Right renal pelvis (tissue), 4 donors: Measurements from ENCODE around the gene FBXW8. TPM values are rescaled to one million over a fixed set of nuclear protein-coding genes. Genes with fewer than 3 reads are reported as not detected.

ENCODE experiments used
- DNase-seq, 4 donors: peaks; one replicate each; pipeline ENCODE4 v3.0.0-alpha.2; 2013; ENCODE audit warnings: low read depth in 4 of 4, low spot score in 3 of 4, missing footprints in 1 of 4
- polyA plus RNA-seq, 4 donors: library from polyadenylated mRNA; unstranded; fragments of 120-200 nt; gene quantifications; one replicate each; pipeline ENCODE4 v1.2.1, GENCODE V29; 2013; ENCODE audit not compliant: insufficient read length in 4 of 4

The FBXW8 gene
- polyA plus RNA-seq, 4 donors: 22.1 to 25.6 (median 23.7) TPM

- no peak for DNase-seq
These were observed 80.5 kb downstream of the FBXW8 start for GRCh38 chr12:116990971-116991966.

- no peak for DNase-seq
These were observed 85.3 kb downstream of the FBXW8 start for GRCh38 chr12:116996093-116996492.

- DNase-seq: no peak
These were observed 85.9 kb downstream of the FBXW8 start for GRCh38 chr12:116996621-116997020.

GRCh38 chr12:116999066-116999465 lies 88.3 kb downstream of the FBXW8 start:
- DNase-seq: no peak

GRCh38 chr12:117000316-117000715 lies 89.6 kb downstream of the FBXW8 start:
- DNase-seq: no peak

- DNase-seq: no peak
These were observed 91.5 kb downstream of the FBXW8 start for GRCh38 chr12:117002051-117002817.

GRCh38 chr12:117003883-117004404 lies 93.2 kb downstream of the FBXW8 start:
- DNase-seq: no peak

- no peak for DNase-seq
These were observed 94.8 kb downstream of the FBXW8 start for GRCh38 chr12:117005417-117006046.

- no peak for DNase-seq
These were observed 95.6 kb downstream of the FBXW8 start for GRCh38 chr12:117006333-117006732.

- no peak for DNase-seq
These were observed 96.8 kb downstream of the FBXW8 start for GRCh38 chr12:117007577-117007976.

- DNase-seq: no peak
These were observed 99.0 kb downstream of the FBXW8 start for GRCh38 chr12:117009759-117010158.

GRCh38 chr12:117010693-117011451 lies 100.1 kb downstream of the FBXW8 start:
- DNase-seq: no peak

GRCh38 chr12:117011988-117012805 lies 101.4 kb downstream of the FBXW8 start:
- no peak for DNase-seq

GRCh38 chr12:117013726-117014125 lies 103.0 kb downstream of the FBXW8 start:
- no peak for DNase-seq

GRCh38 chr12:117014342-117014887 lies 103.7 kb downstream of the FBXW8 start:
- DNase-seq: no peak

- DNase-seq: no peak
These were observed 105.1 kb downstream of the FBXW8 start for GRCh38 chr12:117015811-117016210.

GRCh38 chr12:117017807-117018206 lies 107.1 kb downstream of the FBXW8 start:
- DNase-seq: no peak

- no peak for DNase-seq
These were observed 107.5 kb downstream of the FBXW8 start for GRCh38 chr12:117018276-117018675.

GRCh38 chr12:117018685-117019084 lies 107.9 kb downstream of the FBXW8 start:
- DNase-seq: no peak
